Kidney epithelial cell (primary cell): ENCODE measurements around the gene MOB1A. TPM values are rescaled to one million over a fixed set of nuclear protein-coding genes. Genes with fewer than 3 reads are reported as not detected.
"Not testable (repeated sequence)": the region's sequence is repeated elsewhere in the genome, so short reads cannot be mapped to it uniquely, and the experiment has no call there.

Experiments used
- DNase-seq: peaks from one replicate; pipeline ENCODE4 v3.0.0-alpha.2; 2010; ENCODE audit warnings: low read depth
- H3K27me3 ChIP-seq: 2 replicates; pipeline ENCODE4 v1.6.0; 2011; ENCODE audit warnings: low read length; ENCODE audit not compliant: control insufficient read depth, insufficient read depth
- H3K36me3 ChIP-seq: 2 replicates; pipeline ENCODE4 v1.5.1; 2011; ENCODE audit warnings: low read length; ENCODE audit not compliant: control insufficient read depth, insufficient read depth
- H3K4me3 ChIP-seq: 2 replicates; pipeline ENCODE4 v1.5.1; 2011; ENCODE audit warnings: low read depth, mild to moderate bottlenecking, control low read depth, low read length
- CTCF ChIP-seq: IDR thresholded peaks from 2 replicates; pipeline ENCODE4 v1.5.1; 2011; ENCODE audit warnings: mild to moderate bottlenecking, moderate library complexity, low read length, control low read depth, inconsistent platforms; ENCODE audit not compliant: insufficient read depth, poor library complexity, severe bottlenecking
- total RNA-seq: library from RNA; depleted of rRNA; stranded (reverse); fragments of >200 nt; gene quantifications from 2 replicates; pipeline ENCODE4 v1.2.3, GENCODE V29; 2015

MOB1A gene
- total RNA-seq, 1 donor from 2014 or later = 120 TPM

- H3K27me3 ChIP-seq = no peaks in the 10 kb centered on the region
- no peak for TF ChIP-seq CTCF
- no peak for DNase-seq
- no peak overlapping the region for H3K4me3 ChIP-seq
- H3K36me3 ChIP-seq = no peaks in the 10 kb centered on the region
Observed at GRCh38 chr2:74194799-74195198, 16.1 kb upstream of the MOB1A start.

GRCh38 chr2:74191596-74192380 lies 13.1 kb upstream of the MOB1A start:
- H3K27me3 ChIP-seq = no peaks in the 10 kb centered on the region
- H3K36me3 ChIP-seq = no peaks in the 10 kb centered on the region
- TF ChIP-seq CTCF = no peak

GRCh38 chr2:74188696-74189095 lies 10.0 kb upstream of the MOB1A start:
- no peak for TF ChIP-seq CTCF
- no peaks in the 10 kb centered on the region for H3K36me3 ChIP-seq
- no peak for DNase-seq
- H3K27me3 ChIP-seq = no peaks in the 10 kb centered on the region
- H3K4me3 ChIP-seq = no peak overlapping the region

More at GRCh38 chr2:74191596-74192380, 13.1 kb upstream of the MOB1A start:
- no peak overlapping the region for H3K4me3 ChIP-seq
- no peak for DNase-seq

- DNase-seq = no peak
- H3K27me3 ChIP-seq = no peaks in the 10 kb centered on the region
- H3K4me3 ChIP-seq = no peak overlapping the region
- H3K36me3 ChIP-seq = no peaks in the 10 kb centered on the region
- TF ChIP-seq CTCF = no peak
Observed at GRCh38 chr2:74188018-74188601, 9.4 kb upstream of the MOB1A start.

- not testable (repeated sequence) for H3K36me3 ChIP-seq, H3K4me3 ChIP-seq, H3K27me3 ChIP-seq, DNase-seq
Observed at GRCh38 chr2:74186706-74187105, 8.0 kb upstream of the MOB1A start.

GRCh38 chr2:74186038-74186437 lies 7.4 kb upstream of the MOB1A start:
- Histone ChIP-seq H3K27me3 (no peaks in the 10 kb centered on the region), H3K4me3 (no peak overlapping the region), H3K36me3 (no peaks in the 10 kb centered on the region)
- no peak for DNase-seq
- TF ChIP-seq CTCF = no peak
